PFSK-1 (cell line): ENCODE measurements around the gene POLR1A.

Experiments used
- POLR2AphosphoS5 ChIP-seq: IDR thresholded peaks from 2 replicates; pipeline ENCODE4 v1.6.1; 2012; ENCODE audit warnings: low read depth, mild to moderate bottlenecking, control low read depth, low read length, moderate library complexity
- SIN3A ChIP-seq: IDR thresholded peaks from 2 replicates; pipeline ENCODE4 v1.6.1; 2012; ENCODE audit warnings: mild to moderate bottlenecking, low read length, moderate library complexity, borderline replicate concordance; ENCODE audit not compliant: insufficient read depth
- TAF1 ChIP-seq: IDR thresholded peaks from 2 replicates; pipeline ENCODE4 v1.6.1; 2012; ENCODE audit warnings: low read length, control low read depth, borderline replicate concordance; ENCODE audit not compliant: insufficient read depth

DNA sequence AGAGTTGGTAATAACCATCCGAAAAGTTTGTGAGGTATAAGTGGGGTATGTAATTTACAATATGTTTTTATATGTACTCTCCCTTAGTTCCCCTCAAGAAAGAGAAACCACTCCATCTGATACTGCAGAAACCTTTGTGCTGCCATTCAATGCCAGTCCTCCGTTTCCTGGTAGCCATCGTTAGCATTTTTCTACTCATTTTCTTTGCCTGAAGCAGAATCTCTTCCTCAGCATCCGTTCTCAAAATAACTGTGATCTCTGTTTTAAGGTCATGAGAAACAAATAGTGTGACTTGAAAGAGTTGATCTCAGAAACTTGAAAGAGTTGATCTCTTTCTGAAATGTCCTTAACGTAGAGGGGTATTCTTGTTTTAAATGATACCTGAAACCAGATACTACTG lies 1.3 kb upstream of the POLR1A start:
- TF ChIP-seq TAF1 (no peak), POLR2AphosphoS5 (no peak), SIN3A (no peak)
